Measurements from ENCODE around the gene PCDH17.

DNA sequence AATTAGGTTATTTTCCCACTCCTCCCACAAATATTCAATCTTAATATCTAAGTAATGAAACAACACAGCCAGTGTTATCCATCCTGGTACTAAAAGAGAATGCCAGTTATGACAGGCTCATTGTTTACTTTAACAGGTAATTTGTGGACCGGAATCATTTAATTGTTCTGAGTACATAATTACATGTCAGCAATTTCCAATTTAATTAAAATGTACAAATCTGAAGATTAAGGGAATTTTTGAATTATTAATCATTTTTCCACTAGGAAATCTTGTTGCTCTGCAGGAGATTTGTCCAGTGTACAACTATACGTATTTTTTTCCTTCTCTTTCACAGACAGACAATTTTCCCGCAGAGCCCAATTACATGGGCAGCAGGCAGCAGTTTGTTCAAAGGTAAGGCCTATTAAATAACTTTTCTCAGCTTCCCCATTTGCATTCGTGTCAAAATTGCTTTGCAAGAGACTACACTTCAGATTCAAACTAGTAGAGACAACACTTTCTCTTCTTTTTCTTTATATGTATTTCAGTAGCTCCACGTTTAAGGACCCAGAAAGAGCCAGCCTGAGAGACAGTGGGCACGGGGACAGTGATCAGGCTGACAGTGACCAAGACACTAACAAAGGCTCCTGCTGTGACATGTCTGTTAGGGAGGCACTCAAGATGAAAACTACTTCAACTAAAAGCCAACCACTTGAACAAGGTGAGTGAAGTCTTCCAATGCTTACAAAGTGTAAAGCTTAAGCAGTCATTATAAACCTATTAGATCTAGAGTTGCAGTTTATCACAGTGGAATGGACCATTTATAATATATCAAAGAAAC is 34.8 kb downstream of the PCDH17 start:
- TF ChIP-seq, protein P1, sequence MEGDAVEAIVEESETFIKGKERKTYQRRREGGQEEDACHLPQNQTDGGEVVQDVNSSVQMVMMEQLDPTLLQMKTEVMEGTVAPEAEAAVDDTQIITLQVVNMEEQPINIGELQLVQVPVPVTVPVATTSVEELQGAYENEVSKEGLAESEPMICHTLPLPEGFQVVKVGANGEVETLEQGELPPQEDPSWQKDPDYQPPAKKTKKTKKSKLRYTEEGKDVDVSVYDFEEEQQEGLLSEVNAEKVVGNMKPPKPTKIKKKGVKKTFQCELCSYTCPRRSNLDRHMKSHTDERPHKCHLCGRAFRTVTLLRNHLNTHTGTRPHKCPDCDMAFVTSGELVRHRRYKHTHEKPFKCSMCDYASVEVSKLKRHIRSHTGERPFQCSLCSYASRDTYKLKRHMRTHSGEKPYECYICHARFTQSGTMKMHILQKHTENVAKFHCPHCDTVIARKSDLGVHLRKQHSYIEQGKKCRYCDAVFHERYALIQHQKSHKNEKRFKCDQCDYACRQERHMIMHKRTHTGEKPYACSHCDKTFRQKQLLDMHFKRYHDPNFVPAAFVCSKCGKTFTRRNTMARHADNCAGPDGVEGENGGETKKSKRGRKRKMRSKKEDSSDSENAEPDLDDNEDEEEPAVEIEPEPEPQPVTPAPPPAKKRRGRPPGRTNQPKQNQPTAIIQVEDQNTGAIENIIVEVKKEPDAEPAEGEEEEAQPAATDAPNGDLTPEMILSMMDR (IDR thresholded peaks at IDR 0.05) = no peak
- TF ChIP-seq EP300 (IDR thresholded peaks at IDR 0.05) (no peak), POLR2A (IDR thresholded peaks at IDR 0.05) (no peak), POLR2AphosphoS5 (IDR thresholded peaks at IDR 0.05) (no peak)
